Activated CD4-positive, alpha-beta memory T cell treated with anti-CD3 and anti-CD28 coated beads for 36 hours (primary cell): ENCODE data around the gene EHBP1L1. TPM values are rescaled to one million over a fixed set of nuclear protein-coding genes. Genes with fewer than 3 reads are reported as not detected.

ENCODE experiments used
- CTCF ChIA-PET: fragments of 350-600 bp; sonication (Branson Sonifier 250); formaldehyde crosslinking; loops from one replicate; lab custom pipeline; 2021; ENCODE audit warnings: antibody characterized with exemption, inconsistent platforms; lab: Charles Lee
- POLR2A ChIA-PET: fragments of 350-600 bp; sonication (Branson Sonifier 250); formaldehyde crosslinking; loops from one replicate; lab custom pipeline; 2021; ENCODE audit warnings: antibody characterized with exemption; lab: Charles Lee
- DNase-seq: peaks from one replicate; pipeline ENCODE4 v3.0.0-alpha.2; 2020
- H3K27ac Mint-ChIP-seq: one replicate; pipeline ENCODE4 v1.8.0; 2021; ENCODE audit warnings: mixed read lengths
- H3K27me3 Mint-ChIP-seq: one replicate; pipeline ENCODE4 v1.8.0; 2021; ENCODE audit warnings: mixed read lengths
- H3K36me3 Mint-ChIP-seq: one replicate; pipeline ENCODE4 v1.8.0; 2021; ENCODE audit warnings: mixed read lengths
- H3K4me1 Mint-ChIP-seq: one replicate; pipeline ENCODE4 v1.8.0; 2021; ENCODE audit warnings: low read depth, mixed read lengths
- H3K4me3 Mint-ChIP-seq: one replicate; pipeline ENCODE4 v1.8.0; 2021; ENCODE audit warnings: mild to moderate bottlenecking, mixed read lengths
- H3K9me3 Mint-ChIP-seq: one replicate; pipeline ENCODE4 v1.8.0; 2021; ENCODE audit warnings: mixed read lengths
- intact Hi-C: fragments of 100-400 bp; cut with micrococcal nuclease; formaldehyde crosslinking; loops from one replicate; pipeline ENCODE4 v1.15.1; 2023
- total RNA-seq, 2 experiments: library from RNA; stranded (reverse); gene quantifications; one replicate each; pipeline ENCODE4 v1.2.3, GENCODE V29; 2021

The EHBP1L1 gene
- total RNA-seq, 2 experiments from 2014 or later = 137 to 141 TPM

- ChIA-PET CTCF (interaction anchor here (1.0 to 10.8 kb wide), 3 partner anchors 8 to 55 kb away, joined by 3 to 176 read pairs (median 50); partner anchors contain the start of genes EHBP1L1, FAM89B and ZNRD2), POLR2A (interaction anchor here (0.9 to 1.9 kb wide), 2 partner anchors 10 to 13 kb away, joined by 5 to 7 read pairs; partner anchors contain the start of gene SCYL1)
- no peak overlapping the region for H3K4me3 Mint-ChIP-seq
- H3K27ac Mint-ChIP-seq = no peak overlapping the region
- no peak for DNase-seq
- intact Hi-C loops = no loop called here
- H3K36me3 Mint-ChIP-seq = peaks cover 7% of the 10 kb centered on the region
- H3K27me3 Mint-ChIP-seq = no peaks in the 10 kb centered on the region
- H3K4me1 Mint-ChIP-seq = peaks cover 10% of the 10 kb centered on the region
- H3K9me3 Mint-ChIP-seq = no peaks in the 10 kb centered on the region
Observed at GRCh38 chr11:65538232-65538914, 37.5 kb upstream of the EHBP1L1 start.

GRCh38 chr11:65538915-65539743 is 36.7 kb upstream of the EHBP1L1 start:
- intact Hi-C loops = no loop called here
- Mint-ChIP-seq H3K27me3 (no peaks in the 10 kb centered on the region), H3K27ac (no peak overlapping the region), H3K4me1 (peaks cover 10% of the 10 kb centered on the region), H3K36me3 (peaks cover 11% of the 10 kb centered on the region), H3K4me3 (no peak overlapping the region), H3K9me3 (no peaks in the 10 kb centered on the region)
- CTCF ChIA-PET = interaction anchor here (0.7 to 10.8 kb wide), 13 partner anchors 9 to 114 kb away, joined by 3 to 176 read pairs (median 21); partner anchors contain the start of genes EHBP1L1, FAM89B, KCNK7 and LTBP3
- no peak for DNase-seq
- POLR2A ChIA-PET = interaction anchor here (0.9 to 3.3 kb wide), 7 partner anchors 11 to 116 kb away, joined by 3 to 17 read pairs (median 5); partner anchors contain the start of genes EHBP1L1, FAM89B, NEAT1 and SCYL1

DNA sequence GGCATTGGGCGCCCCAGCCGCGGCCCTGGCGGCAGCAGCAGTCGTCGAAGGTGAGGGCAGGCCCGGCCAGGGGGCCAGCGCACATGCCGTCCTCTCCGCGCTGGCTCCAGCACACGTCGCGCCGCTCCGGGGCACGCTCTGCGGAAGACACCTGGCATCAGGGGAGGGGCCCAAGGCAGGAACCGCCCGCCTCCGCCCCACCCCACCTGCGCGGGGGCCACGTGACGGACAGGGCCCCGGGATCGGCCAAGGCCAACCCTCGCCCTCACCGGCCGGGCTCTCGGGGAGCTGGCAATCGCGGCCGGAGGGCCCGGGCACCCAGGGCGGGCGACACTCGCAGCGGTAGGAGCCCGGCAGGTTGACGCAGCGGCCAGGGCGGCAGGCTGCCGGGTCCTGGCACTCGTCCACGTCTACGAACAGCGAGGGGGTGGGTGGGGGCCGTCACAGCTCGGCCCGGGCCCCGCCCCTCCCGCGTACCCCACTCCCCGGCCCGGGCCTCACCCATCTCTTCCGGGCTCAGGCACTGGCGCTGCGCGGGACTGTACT is 36.0 kb upstream of the EHBP1L1 start:
- Mint-ChIP-seq H3K4me1 (peaks cover 13% of the 10 kb centered on the region), H3K9me3 (no peaks in the 10 kb centered on the region), H3K27ac (peak overlapping the region; percentile 87), H3K27me3 (no peaks in the 10 kb centered on the region), H3K36me3 (peaks cover 12% of the 10 kb centered on the region), H3K4me3 (peak overlapping the region; percentile 79)
- no peak for DNase-seq
- ChIA-PET CTCF (interaction anchor here (0.6 to 10.8 kb wide), 21 partner anchors 9 to 152 kb away, joined by 3 to 176 read pairs (median 9); partner anchors contain the start of genes EHBP1L1, FAM89B, FRMD8 and KCNK7), POLR2A (interaction anchor here (0.8 to 3.3 kb wide), 13 partner anchors 13 to 117 kb away, joined by 3 to 17 read pairs (median 6); partner anchors contain the start of genes EHBP1L1, FAM89B, MALAT1 and NEAT1)
- intact Hi-C loops = loop anchor here (1.0 to 2.0 kb wide), 5 partner anchors 17 to 74 kb away; partner anchors contain the start of genes MAP3K11 and ZNRD2

- H3K9me3 Mint-ChIP-seq = no peaks in the 10 kb centered on the region
- CTCF ChIA-PET = interaction anchor here (0.6 to 10.8 kb wide), 28 partner anchors 8 to 186 kb away, joined by 3 to 176 read pairs (median 6); partner anchors contain the start of genes EHBP1L1, FAM89B, FRMD8 and KCNK7
- H3K36me3 Mint-ChIP-seq = peaks cover 12% of the 10 kb centered on the region
- peaks cover 20% of the 10 kb centered on the region for H3K4me1 Mint-ChIP-seq
- intact Hi-C loops = loop anchor here (1.0 to 2.0 kb wide), 5 partner anchors 16 to 74 kb away; partner anchors contain the start of genes MAP3K11 and ZNRD2
- H3K27me3 Mint-ChIP-seq = no peaks in the 10 kb centered on the region
- peak; percentile 94 for DNase-seq
- peak overlapping the region; percentile 87 for H3K27ac Mint-ChIP-seq
- POLR2A ChIA-PET = interaction anchor here (0.8 to 3.3 kb wide), 14 partner anchors 12 to 117 kb away, joined by 3 to 17 read pairs (median 6); partner anchors contain the start of genes EHBP1L1, FAM89B, MALAT1 and NEAT1
- peak overlapping the region; percentile 79 for H3K4me3 Mint-ChIP-seq
Observed at GRCh38 chr11:65540290-65541092, 35.4 kb upstream of the EHBP1L1 start.

DNA sequence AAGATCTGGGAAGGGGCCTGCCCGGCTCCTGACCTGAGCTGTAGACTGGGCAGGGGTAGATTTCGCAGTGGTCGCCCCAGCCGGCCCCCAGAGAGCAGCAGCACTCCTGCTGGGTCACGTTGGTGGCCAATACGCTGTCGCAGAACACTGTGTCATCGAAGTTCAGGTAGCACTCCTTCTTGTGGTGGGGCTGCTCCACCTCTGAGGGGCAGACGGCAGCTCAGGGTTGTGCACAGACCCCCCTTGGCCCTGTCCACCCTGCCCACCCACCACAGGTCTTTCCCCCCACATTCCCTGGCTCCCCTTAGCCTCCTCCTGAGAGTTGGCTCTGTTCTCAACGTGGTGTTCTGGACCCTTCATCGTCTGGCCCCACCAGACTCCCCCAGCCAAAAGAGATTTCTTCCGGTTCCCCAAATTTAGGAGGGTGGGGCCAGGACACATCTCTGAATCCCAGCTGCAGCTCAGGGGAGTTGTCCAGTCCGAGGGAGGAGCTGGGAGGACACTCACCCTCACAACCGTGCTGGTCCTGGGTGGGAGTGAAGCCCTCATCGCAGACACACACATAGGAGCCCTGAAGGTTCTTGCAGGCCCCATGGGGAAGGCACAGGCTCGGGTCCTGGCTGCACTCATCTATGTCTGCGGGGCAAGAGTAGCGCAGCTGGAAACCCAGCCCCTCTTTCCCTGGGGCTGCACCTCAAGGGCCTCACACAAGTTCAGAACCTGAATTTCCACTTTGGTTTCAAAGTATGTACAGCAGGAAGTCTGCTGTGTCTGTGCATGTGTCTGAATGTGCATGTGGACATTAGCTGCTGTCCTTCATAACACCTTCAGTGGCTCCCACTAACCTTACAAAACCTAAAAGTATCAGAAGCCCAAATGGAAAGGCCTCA is 34.5 kb upstream of the EHBP1L1 start:
- intact Hi-C loops = loop anchor here (2.0 kb wide), 1 partner anchor 15 kb away; no protein-coding TSS in a partner anchor
- ChIA-PET CTCF (interaction anchor here (0.7 to 10.8 kb wide), 27 partner anchors 7 to 211 kb away, joined by 3 to 176 read pairs (median 5); partner anchors contain the start of genes EHBP1L1, FAM89B, FRMD8 and LTBP3), POLR2A (interaction anchor here (0.7 to 3.3 kb wide), 10 partner anchors 12 to 354 kb away, joined by 3 to 17 read pairs (median 6); partner anchors contain the start of genes FAM89B, NEAT1, PCNX3 and ZNRD2)
- H3K9me3 Mint-ChIP-seq = no peaks in the 10 kb centered on the region
- H3K36me3 Mint-ChIP-seq = peaks cover 10% of the 10 kb centered on the region
- H3K27me3 Mint-ChIP-seq = no peaks in the 10 kb centered on the region
- DNase-seq = no peak
- peaks cover 27% of the 10 kb centered on the region for H3K4me1 Mint-ChIP-seq
- H3K27ac Mint-ChIP-seq = peak overlapping the region; percentile 87
- H3K4me3 Mint-ChIP-seq = peak overlapping the region; percentile 79

- no peak for DNase-seq
- CTCF ChIA-PET = interaction anchor here (3.2 to 10.8 kb wide), 5 partner anchors 9 to 51 kb away, joined by 31 to 176 read pairs (median 50); partner anchors contain the start of genes EHBP1L1, FAM89B and ZNRD2
- H3K27me3 Mint-ChIP-seq = no peaks in the 10 kb centered on the region
- peaks cover 37% of the 10 kb centered on the region for H3K4me1 Mint-ChIP-seq
- POLR2A ChIA-PET = interaction anchor here (0.9 to 3.3 kb wide), 2 partner anchors 30 to 72 kb away, joined by 3 to 17 read pairs; partner anchors contain the start of gene FAM89B
- H3K9me3 Mint-ChIP-seq = no peaks in the 10 kb centered on the region
- intact Hi-C loops = no loop called here
- H3K27ac Mint-ChIP-seq = peak overlapping the region; percentile 4
- no peak overlapping the region for H3K4me3 Mint-ChIP-seq
- peaks cover 8% of the 10 kb centered on the region for H3K36me3 Mint-ChIP-seq
Observed at GRCh38 chr11:65542738-65543390, 33.0 kb upstream of the EHBP1L1 start.

- ChIA-PET CTCF (interaction anchor here (2.3 to 10.8 kb wide), 2 partner anchors 28 to 42 kb away, joined by 8 to 176 read pairs; partner anchors contain the start of genes EHBP1L1, FAM89B and ZNRD2), POLR2A (interaction anchor here (0.6 to 0.9 kb wide), 2 partner anchors 25 to 41 kb away, joined by 3 read pairs; partner anchors contain the start of gene ZNRD2)
- peaks cover 10% of the 10 kb centered on the region for H3K36me3 Mint-ChIP-seq
- H3K4me1 Mint-ChIP-seq = peaks cover 50% of the 10 kb centered on the region
- H3K27me3 Mint-ChIP-seq = no peaks in the 10 kb centered on the region
- peak overlapping the region; percentile 88 for H3K27ac Mint-ChIP-seq
- intact Hi-C loops = loop anchor here (1.0 kb wide), 2 partner anchors 11 to 24 kb away; partner anchors contain the start of gene ZNRD2
- H3K4me3 Mint-ChIP-seq = peak overlapping the region; percentile 77
- DNase-seq = no peak
- H3K9me3 Mint-ChIP-seq = no peaks in the 10 kb centered on the region
Observed at GRCh38 chr11:65545853-65546216, 30.0 kb upstream of the EHBP1L1 start.

GRCh38 chr11:65546217-65546958 is 29.5 kb upstream of the EHBP1L1 start:
- peaks cover 47% of the 10 kb centered on the region for H3K4me1 Mint-ChIP-seq
- H3K9me3 Mint-ChIP-seq = no peaks in the 10 kb centered on the region
- peak; percentile 99 for DNase-seq
- intact Hi-C loops = loop anchor here (1.0 kb wide), 2 partner anchors 11 to 24 kb away; partner anchors contain the start of gene ZNRD2
- peak overlapping the region; percentile 77 for H3K4me3 Mint-ChIP-seq
- CTCF ChIA-PET = interaction anchor here (1.0 to 10.8 kb wide), 5 partner anchors 9 to 42 kb away, joined by 3 to 176 read pairs (median 5); partner anchors contain the start of genes EHBP1L1, FAM89B and ZNRD2
- no peaks in the 10 kb centered on the region for H3K27me3 Mint-ChIP-seq
- peak overlapping the region; percentile 88 for H3K27ac Mint-ChIP-seq
- POLR2A ChIA-PET = interaction anchor here (0.6 to 1.0 kb wide), 7 partner anchors 11 to 41 kb away, joined by 3 to 5 read pairs (median 3); partner anchors contain the start of genes EHBP1L1 and ZNRD2
- peaks cover 12% of the 10 kb centered on the region for H3K36me3 Mint-ChIP-seq
